Chondrocyte (in vitro differentiated cells): Measurements from ENCODE around the gene PLIN3. TPM values are rescaled to one million over a fixed set of nuclear protein-coding genes. Genes with fewer than 3 reads are reported as not detected.
A peak's percentile ranks its signal among the peaks of the same experiment; 100 is the strongest.
"Not testable (repeated sequence)": the region's sequence is repeated elsewhere in the genome, so short reads cannot be mapped to it uniquely, and the experiment has no call there.

Experiments
- DNase-seq: peaks from one replicate; pipeline ENCODE4 v3.0.0; 2021; ENCODE audit warnings: mixed read lengths, low spot score
- H3K27ac Mint-ChIP-seq: one replicate; pipeline ENCODE4 v1.8.0; 2021; ENCODE audit warnings: mild to moderate bottlenecking, moderate library complexity, mixed read lengths; ENCODE audit not compliant: unreplicated experiment
- H3K27me3 Mint-ChIP-seq: 2 replicates; pipeline ENCODE4 v1.8.0; 2021; ENCODE audit warnings: low read depth, mixed read lengths
- H3K36me3 Mint-ChIP-seq: 2 replicates; pipeline ENCODE4 v1.8.0; 2021; ENCODE audit warnings: low read depth, mixed read lengths
- H3K4me1 Mint-ChIP-seq: 2 replicates; pipeline ENCODE4 v1.8.0; 2021; ENCODE audit warnings: low read depth, mild to moderate bottlenecking, mixed read lengths
- H3K4me3 Mint-ChIP-seq: one replicate; pipeline ENCODE4 v1.8.0; 2021; ENCODE audit warnings: mild to moderate bottlenecking, moderate library complexity, mixed read lengths; ENCODE audit not compliant: unreplicated experiment
- H3K9me3 Mint-ChIP-seq: 2 replicates; pipeline ENCODE4 v1.8.0; 2021; ENCODE audit warnings: low read depth, mixed read lengths
- CTCF ChIP-seq: fragments of 200-600 bp; sonication (generic); IDR thresholded peaks from 2 replicates; pipeline ENCODE4 v1.5.0; 2021; ENCODE audit warnings: antibody characterized with exemption, mild to moderate bottlenecking, moderate library complexity
- total RNA-seq: library from RNA; stranded (reverse); gene quantifications from 3 replicates; pipeline ENCODE4 v1.2.1, GENCODE V29; 2021

PLIN3 gene
- total RNA-seq, 1 donor from 2014 or later = 93.2 TPM

- Mint-ChIP-seq H3K27me3 (no peaks in the 10 kb centered on the region), H3K4me3 (peak overlapping the region; percentile 78), H3K27ac (peak overlapping the region; percentile 88), H3K9me3 (no peaks in the 10 kb centered on the region), H3K4me1 (peaks cover 22% of the 10 kb centered on the region), H3K36me3 (no peaks in the 10 kb centered on the region)
- no peak for TF ChIP-seq CTCF
- DNase-seq = no peak
These were observed 37.1 kb downstream of the PLIN3 start for GRCh38 chr19:4830332-4830731.

- DNase-seq = no peak
- Mint-ChIP-seq H3K4me1 (peaks cover 22% of the 10 kb centered on the region), H3K27ac (no peak overlapping the region), H3K4me3 (no peak overlapping the region), H3K27me3 (no peaks in the 10 kb centered on the region), H3K9me3 (no peaks in the 10 kb centered on the region), H3K36me3 (no peaks in the 10 kb centered on the region)
- TF ChIP-seq CTCF = no peak
These were observed 38.3 kb downstream of the PLIN3 start for GRCh38 chr19:4829001-4829712.

- H3K36me3 Mint-ChIP-seq = peaks cover 2% of the 10 kb centered on the region
- H3K4me1 Mint-ChIP-seq = no peaks in the 10 kb centered on the region
- no peak overlapping the region for H3K4me3 Mint-ChIP-seq
- TF ChIP-seq CTCF = no peak
- no peaks in the 10 kb centered on the region for H3K9me3 Mint-ChIP-seq
- no peaks in the 10 kb centered on the region for H3K27me3 Mint-ChIP-seq
- no peak overlapping the region for H3K27ac Mint-ChIP-seq
- no peak for DNase-seq
These were observed 43.9 kb downstream of the PLIN3 start for GRCh38 chr19:4823577-4823976.

GRCh38 chr19:4822354-4822753, 45.1 kb downstream of the PLIN3 start:
- not testable (repeated sequence) for H3K27me3 Mint-ChIP-seq, H3K36me3 Mint-ChIP-seq, H3K27ac Mint-ChIP-seq, H3K9me3 Mint-ChIP-seq, H3K4me3 Mint-ChIP-seq, DNase-seq, H3K4me1 Mint-ChIP-seq

GRCh38 chr19:4821265-4821664, 46.2 kb downstream of the PLIN3 start:
- Mint-ChIP-seq H3K27ac (no peak overlapping the region), H3K36me3 (peaks cover 8% of the 10 kb centered on the region), H3K9me3 (no peaks in the 10 kb centered on the region), H3K4me3 (no peak overlapping the region), H3K27me3 (no peaks in the 10 kb centered on the region), H3K4me1 (no peaks in the 10 kb centered on the region)
- no peak for TF ChIP-seq CTCF
- DNase-seq = no peak
